Stimulated activated CD8-positive, alpha-beta memory T cell treated with anti-CD3 and anti-CD28 coated beads, Interleukin-2, amount 100 ng/mL, for 48 hours (primary cell): ENCODE measurements around the gene SLC2A14.
"Not testable (repeated sequence)": the region's sequence is repeated elsewhere in the genome, so short reads cannot be mapped to it uniquely, and the experiment has no call there.

Experiments used
- DNase-seq, 2 donors: peaks; one replicate each; pipeline ENCODE4 v3.0.0-alpha.2; 2020; ENCODE audit warnings: low read depth in 2 of 2

SLC2A14 gene

GRCh38 chr12:7833831-7834230, 38.9 kb downstream of the SLC2A14 start:
- no peak for DNase-seq

GRCh38 chr12:7833201-7833600, 39.5 kb downstream of the SLC2A14 start:
- DNase-seq: not testable (repeated sequence)

DNA sequence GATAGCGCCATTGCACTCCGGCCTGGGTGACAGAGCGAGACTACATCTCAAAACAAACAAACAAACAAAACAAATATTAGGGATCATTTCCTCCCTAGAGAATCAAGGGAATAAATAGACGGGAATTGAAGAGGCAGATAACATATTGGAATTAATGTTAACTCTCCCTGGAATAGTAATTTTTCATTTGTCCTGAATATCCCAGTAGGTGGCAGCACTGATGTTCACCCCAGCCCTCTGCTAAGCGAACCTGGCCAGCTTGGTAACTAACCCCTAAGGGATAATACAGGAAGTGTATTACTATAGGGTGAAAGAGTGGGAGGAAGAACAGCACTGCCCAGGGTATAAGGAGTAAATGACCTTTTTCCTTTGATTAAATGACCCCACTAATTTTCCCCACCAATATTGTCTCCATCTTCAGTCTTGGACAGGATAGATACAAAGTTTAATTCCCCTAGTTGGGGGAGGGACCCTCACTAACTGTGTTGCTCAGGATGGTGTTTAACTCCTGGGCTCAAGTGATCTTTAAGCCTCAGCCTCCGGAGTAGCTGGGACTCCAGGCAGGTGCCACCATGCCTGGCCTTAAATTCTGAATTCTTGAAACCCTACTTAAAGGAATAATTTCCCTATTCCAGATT, 40.5 kb downstream of the SLC2A14 start:
- no peak for DNase-seq

- DNase-seq: not testable (repeated sequence)
Observed at GRCh38 chr12:7829737-7830136, 43.0 kb downstream of the SLC2A14 start.

- not testable (repeated sequence) for DNase-seq
Observed at GRCh38 chr12:7825754-7826153, 47.0 kb downstream of the SLC2A14 start.

DNA sequence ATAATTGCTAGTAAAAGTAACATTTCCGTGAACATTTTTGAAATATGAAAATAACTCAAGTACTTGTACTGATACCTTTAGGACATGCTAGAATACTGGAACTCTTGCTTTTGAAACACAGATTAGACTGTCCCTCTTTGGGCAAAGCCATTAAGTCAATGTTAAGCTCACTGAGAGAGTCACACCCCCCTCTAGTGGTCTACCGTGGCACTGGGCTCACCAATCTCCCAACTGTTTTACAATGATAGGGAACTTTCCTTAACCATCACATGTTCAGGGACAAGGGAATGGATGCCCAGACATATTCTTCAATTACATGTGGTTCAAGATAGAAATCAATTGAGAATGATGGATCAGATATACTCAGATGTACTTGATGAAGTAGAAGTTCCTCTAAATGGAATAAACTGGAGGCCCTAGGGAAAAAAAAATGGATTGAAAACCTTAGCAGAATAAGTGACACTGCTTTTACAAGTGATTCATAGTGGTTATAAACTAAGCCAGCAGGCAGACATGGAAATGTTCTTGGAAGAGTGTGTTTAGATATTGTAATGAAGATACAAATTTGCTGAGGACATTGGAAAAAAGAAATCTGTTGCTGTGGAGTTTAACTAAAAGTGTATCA, 65.7 kb downstream of the SLC2A14 start:
- peak; percentile 34 to 53 for DNase-seq

DNA sequence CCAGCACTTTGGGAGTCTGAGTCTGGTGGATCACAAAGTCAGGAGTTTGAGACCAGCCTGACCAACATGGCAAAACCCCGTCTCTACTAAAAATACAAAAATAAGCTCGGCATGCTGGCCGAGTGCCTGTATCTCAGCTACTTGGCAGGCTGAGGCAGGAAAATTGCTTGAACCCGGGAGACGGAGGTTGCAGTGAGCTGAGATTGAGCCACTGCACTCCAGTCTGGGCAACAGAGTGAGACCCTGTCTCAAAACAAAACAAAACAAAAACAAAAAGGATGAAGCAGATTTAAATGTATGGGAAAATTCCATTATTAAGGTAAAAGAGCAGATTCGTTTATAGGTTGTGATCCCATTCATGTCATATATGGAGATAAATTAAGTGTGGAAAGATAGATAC, 66.4 kb downstream of the SLC2A14 start:
- not testable (repeated sequence) for DNase-seq

DNA sequence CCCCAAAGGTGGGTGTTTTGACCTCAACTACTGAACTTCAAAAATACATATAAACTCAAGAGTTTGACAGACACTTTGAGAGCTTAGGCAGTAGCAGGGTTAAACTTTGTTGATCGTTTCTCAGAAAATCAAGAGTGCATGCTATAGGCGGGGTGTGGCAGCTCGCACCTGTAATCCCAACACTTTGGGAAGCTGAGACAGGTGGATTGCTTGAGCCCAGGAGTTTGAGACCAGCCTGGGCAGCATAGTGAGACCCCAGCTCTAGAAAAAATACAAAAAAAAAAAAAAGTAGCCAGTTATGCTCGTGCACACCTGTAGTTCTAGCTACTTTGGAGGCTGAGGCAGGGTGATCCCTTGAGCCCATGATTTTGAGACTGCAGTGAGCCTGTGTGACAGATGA, 71.3 kb downstream of the SLC2A14 start:
- DNase-seq: no peak

- DNase-seq: not testable (repeated sequence)
Observed at GRCh38 chr12:7798750-7799308, 73.9 kb downstream of the SLC2A14 start.

- no peak for DNase-seq
Observed at GRCh38 chr12:7797698-7798398, 74.9 kb downstream of the SLC2A14 start.

- DNase-seq: not testable (repeated sequence)
Observed at GRCh38 chr12:7797269-7797668, 75.4 kb downstream of the SLC2A14 start.

DNA sequence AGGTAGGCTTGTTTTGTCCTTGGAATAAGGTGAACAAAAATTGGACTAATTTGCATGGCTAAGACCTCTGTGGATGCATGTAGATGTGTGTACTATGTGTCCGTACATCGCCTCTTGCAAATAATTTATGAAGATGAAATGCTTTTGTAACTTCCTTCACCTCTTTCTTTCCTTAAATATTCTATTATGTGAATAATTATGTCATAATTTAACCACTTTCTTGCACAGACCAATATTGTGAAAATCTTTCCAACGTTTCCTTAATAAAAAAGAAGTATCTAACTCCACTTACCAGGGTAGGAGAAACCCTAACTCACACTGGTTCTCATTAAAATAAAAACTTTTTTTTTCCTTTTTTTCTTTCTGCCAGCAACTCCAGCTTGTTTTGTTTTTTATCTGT, 79.5 kb downstream of the SLC2A14 start:
- DNase-seq: no peak

DNA sequence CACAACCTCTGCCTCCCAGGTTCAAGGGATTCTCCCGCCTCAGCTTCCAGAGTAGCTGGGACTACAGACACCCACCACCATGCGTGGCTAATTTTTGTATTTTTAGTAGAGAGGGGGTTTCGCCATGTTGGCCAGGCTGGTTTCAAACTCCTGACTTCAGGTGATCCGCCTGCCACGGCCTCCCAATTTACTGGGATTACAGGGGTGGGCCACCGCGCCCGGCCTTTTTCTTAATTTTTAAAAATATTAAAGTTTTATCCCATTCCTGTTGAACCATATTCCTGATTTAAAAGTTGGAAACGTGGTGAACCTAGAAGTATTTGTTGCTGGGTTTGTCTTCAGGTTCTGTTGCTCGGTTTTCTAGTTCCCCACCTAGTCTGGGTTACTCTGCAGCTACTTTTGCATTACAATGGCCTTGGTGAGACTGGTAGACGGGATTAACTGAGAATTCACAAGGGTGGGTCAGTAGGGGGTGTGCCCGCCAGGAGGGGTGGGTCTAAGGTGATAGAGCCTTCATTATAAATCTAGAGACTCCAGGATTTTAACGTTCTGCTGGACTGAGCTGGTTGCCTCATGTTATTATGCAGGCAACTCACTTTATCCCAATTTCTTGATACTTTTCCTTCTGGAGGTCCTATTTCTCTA, 83.7 kb downstream of the SLC2A14 start, which contains the start of gene NANOG:
NANOG (plus strand) TSS at position 519 of the 645 bp plus-strand sequence. CDS start 213 bp downstream, outside the sequence.
- not testable (repeated sequence) for DNase-seq

- DNase-seq: no peak
Observed at GRCh38 chr12:7788294-7788660, 84.4 kb downstream of the SLC2A14 start.

GRCh38 chr12:7787574-7788293, 85.0 kb downstream of the SLC2A14 start:
- no peak for DNase-seq

GRCh38 chr12:7784701-7785100, 88.0 kb downstream of the SLC2A14 start:
- no peak for DNase-seq

GRCh38 chr12:7783433-7783832, 89.3 kb downstream of the SLC2A14 start:
- DNase-seq: not testable (repeated sequence)

GRCh38 chr12:7782055-7782454, 90.7 kb downstream of the SLC2A14 start:
- no peak for DNase-seq

DNA sequence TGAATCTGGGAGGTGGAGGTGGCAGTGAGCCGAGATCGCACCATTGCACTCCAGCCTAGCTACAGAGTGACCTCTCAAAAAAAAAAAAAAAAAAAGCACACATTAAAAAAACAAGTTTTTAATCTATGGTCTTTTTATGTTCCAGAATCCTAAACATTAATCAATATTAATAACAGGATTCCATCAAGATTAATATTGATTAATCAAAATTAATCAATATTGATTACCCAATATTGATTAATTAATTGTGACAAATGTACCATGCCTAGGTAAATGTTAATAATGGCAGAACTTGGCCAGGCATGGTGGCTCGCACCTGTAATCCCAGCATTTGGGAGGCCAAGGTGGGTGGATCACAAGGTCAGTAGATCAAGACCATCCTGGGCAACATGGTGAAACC, 91.4 kb downstream of the SLC2A14 start:
- no peak for DNase-seq

GRCh38 chr12:7769999-7770398, 102.7 kb downstream of the SLC2A14 start:
- no peak for DNase-seq
